OCI-LY3 (cell line): ENCODE measurements around the gene USP34.

Experiments used
- CTCF ChIP-seq: fragments of 200-600, 300-600 bp; sonication (generic); IDR thresholded peaks from 2 replicates; pipeline ENCODE4 v1.5.1; 2014; ENCODE audit warnings: antibody characterized with exemption, low read length, low read depth
- EZH2phosphoT487 ChIP-seq: fragments of 200-600 bp; shearing (Covaris generic); IDR thresholded peaks from 2 replicates; pipeline ENCODE4 v1.6.1; 2018; ENCODE audit warnings: antibody characterized with exemption, mixed run types, low read depth

- TF ChIP-seq CTCF = no peak
- no peak for TF ChIP-seq EZH2phosphoT487
These were observed 101.9 kb downstream of the USP34 start for GRCh38 chr2:61368687-61369665.
